ENCODE measurements around the gene SLC25A23. TPM values are rescaled to one million over a fixed set of nuclear protein-coding genes. Genes with fewer than 3 reads are reported as not detected.

SLC25A23 gene
- total RNA-seq, 2 donors from 2014 or later: 89.6 to 97.1 TPM

- H3K36me3 ChIP-seq: peaks cover 18% of the 10 kb centered on the region
- ATAC-seq (ENCODE audit: insufficient number of reproducible peaks, low FRiP score, low read depth) (no peak), DNase-seq (ENCODE audit: low spot score) (no peak)
Measured at GRCh38 chr19:6448045-6448444, 11.5 kb downstream of the SLC25A23 start.

GRCh38 chr19:6446452-6446851, 13.1 kb downstream of the SLC25A23 start:
- Histone ChIP-seq H3K27me3 (replicated peaks; ENCODE audit: insufficient read depth) (no peaks in the 10 kb centered on the region), H3K36me3 (peaks cover 13% of the 10 kb centered on the region), H3K4me1 (ENCODE audit: control insufficient read depth in 1 of 2, low read depth in 2 of 2) (no peaks in the 10 kb centered on the region), H3K27ac (no peak overlapping the region), H3K9me3 (no peaks in the 10 kb centered on the region), H3K4me3 (no peak overlapping the region)
- DNase-seq (ENCODE audit: low spot score) (no peak), ATAC-seq (ENCODE audit: insufficient number of reproducible peaks, low FRiP score, low read depth) (no peak)
- no peak for TF ChIP-seq CTCF (IDR thresholded peaks at IDR 0.05)

More at GRCh38 chr19:6448045-6448444, 11.5 kb downstream of the SLC25A23 start:
- Histone ChIP-seq H3K9me3 (no peaks in the 10 kb centered on the region), H3K27ac (no peak overlapping the region), H3K4me3 (no peak overlapping the region), H3K4me1 (ENCODE audit: control insufficient read depth in 1 of 2, low read depth in 2 of 2) (no peaks in the 10 kb centered on the region), H3K27me3 (replicated peaks; ENCODE audit: insufficient read depth) (no peaks in the 10 kb centered on the region)
- no peak for TF ChIP-seq CTCF (IDR thresholded peaks at IDR 0.05)

- no peak for TF ChIP-seq CTCF (IDR thresholded peaks at IDR 0.05)
- Histone ChIP-seq H3K27me3 (replicated peaks; ENCODE audit: insufficient read depth) (no peaks in the 10 kb centered on the region), H3K36me3 (peaks cover 13% of the 10 kb centered on the region), H3K4me1 (ENCODE audit: control insufficient read depth in 1 of 2, low read depth in 2 of 2) (no peaks in the 10 kb centered on the region), H3K9me3 (no peaks in the 10 kb centered on the region), H3K4me3 (no peak overlapping the region), H3K27ac (no peak overlapping the region)
- DNase-seq (ENCODE audit: low spot score): no peak
- no peak for ATAC-seq (ENCODE audit: insufficient number of reproducible peaks, low FRiP score, low read depth)
Measured at GRCh38 chr19:6443986-6444385, 15.6 kb downstream of the SLC25A23 start.

- H3K36me3 ChIP-seq: peaks cover 13% of the 10 kb centered on the region
- ATAC-seq (ENCODE audit: insufficient number of reproducible peaks, low FRiP score, low read depth): no peak
Measured at GRCh38 chr19:6442087-6442688, 17.4 kb downstream of the SLC25A23 start.

GRCh38 chr19:6440905-6441304, 18.7 kb downstream of the SLC25A23 start:
- no peak overlapping the region for H3K4me3 ChIP-seq
- DNase-seq (ENCODE audit: low spot score) (no peak), ATAC-seq (ENCODE audit: insufficient number of reproducible peaks, low FRiP score, low read depth) (no peak)
- no peak for TF ChIP-seq CTCF (IDR thresholded peaks at IDR 0.05)
- H3K9me3 ChIP-seq: no peaks in the 10 kb centered on the region
- no peaks in the 10 kb centered on the region for H3K4me1 ChIP-seq (ENCODE audit: control insufficient read depth in 1 of 2, low read depth in 2 of 2)
- no peak overlapping the region for H3K27ac ChIP-seq
- H3K27me3 ChIP-seq (replicated peaks; ENCODE audit: insufficient read depth): no peaks in the 10 kb centered on the region
- peaks cover 3% of the 10 kb centered on the region for H3K36me3 ChIP-seq

More at GRCh38 chr19:6442087-6442688, 17.4 kb downstream of the SLC25A23 start:
- no peak for DNase-seq (ENCODE audit: low spot score)
- TF ChIP-seq CTCF (IDR thresholded peaks at IDR 0.05): no peak
- Histone ChIP-seq H3K4me1 (ENCODE audit: control insufficient read depth in 1 of 2, low read depth in 2 of 2) (no peaks in the 10 kb centered on the region), H3K27me3 (replicated peaks; ENCODE audit: insufficient read depth) (no peaks in the 10 kb centered on the region), H3K4me3 (no peak overlapping the region), H3K27ac (no peak overlapping the region), H3K9me3 (no peaks in the 10 kb centered on the region)
